OCI-LY1 (cell line): ENCODE measurements around the gene OXLD1.
A peak's percentile ranks its signal among the peaks of the same experiment; 100 is the strongest.

ENCODE experiments used
- H2AFZ ChIP-seq: fragments of 200-600 bp; sonication (generic), shearing (Covaris generic); 2 replicates; pipeline ENCODE4 v1.6.0; 2014; ENCODE audit warnings: antibody characterized with exemption, mild to moderate bottlenecking, low read length
- H3F3A ChIP-seq: fragments of 200-600 bp; sonication (generic), shearing (Covaris generic); 2 replicates; pipeline ENCODE4 v1.6.0; 2014; ENCODE audit warnings: mild to moderate bottlenecking, antibody characterized with exemption, low read length, moderate library complexity; ENCODE audit not compliant: insufficient read depth
- H3K27ac ChIP-seq: fragments of 200-600 bp; sonication (generic); 2 replicates; pipeline ENCODE4 v1.5.1; 2014; ENCODE audit warnings: low read length, mixed run types, mild to moderate bottlenecking, low read depth; ENCODE audit not compliant: poor library complexity, severe bottlenecking
- H3K27me3 ChIP-seq: fragments of 200-600 bp; sonication (generic); 2 replicates; pipeline ENCODE4 v1.6.0; 2014; ENCODE audit warnings: antibody characterized with exemption, mild to moderate bottlenecking, low read length, moderate library complexity; ENCODE audit not compliant: insufficient read depth
- H3K36me3 ChIP-seq: fragments of 200-600 bp; sonication (generic); 2 replicates; pipeline ENCODE4 v1.6.1; 2014; ENCODE audit warnings: mild to moderate bottlenecking, antibody characterized with exemption, low read length, moderate library complexity, mixed read lengths; ENCODE audit not compliant: insufficient read depth
- H3K4me1 ChIP-seq: fragments of 200-600 bp; sonication (generic); 2 replicates; pipeline ENCODE4 v1.5.1; 2014; ENCODE audit warnings: mild to moderate bottlenecking, low read length, moderate library complexity; ENCODE audit not compliant: insufficient read depth, severe bottlenecking
- H3K4me2 ChIP-seq: fragments of 200-600 bp; sonication (generic), shearing (Covaris generic); 2 replicates; pipeline ENCODE4 v1.6.1; 2014; ENCODE audit warnings: low read length
- H3K4me3 ChIP-seq: fragments of 200-600 bp; sonication (generic); 2 replicates; pipeline ENCODE4 v1.5.1; 2014; ENCODE audit warnings: low read length, low read depth, mild to moderate bottlenecking, mixed read lengths; ENCODE audit not compliant: poor library complexity, severe bottlenecking
- H3K79me2 ChIP-seq: fragments of 200-600 bp; shearing (Covaris generic); 2 replicates; pipeline ENCODE4 v1.6.1; 2016; ENCODE audit warnings: mixed run types, low read length, mixed read lengths; ENCODE audit not compliant: insufficient read depth
- H3K9ac ChIP-seq: fragments of 200-600 bp; sonication (generic), shearing (Covaris generic); 2 replicates; pipeline ENCODE4 v1.6.1; 2014; ENCODE audit warnings: mild to moderate bottlenecking, low read length, mixed read lengths
- H3K9me2 ChIP-seq: fragments of 200-600 bp; sonication (generic), shearing (Covaris generic); 2 replicates; pipeline ENCODE4 v1.6.1; 2014; ENCODE audit warnings: low read depth, mild to moderate bottlenecking, low read length, mixed read lengths
- H3K9me3 ChIP-seq: fragments of 200-600 bp; shearing (Covaris generic); 2 replicates; pipeline ENCODE4 v1.6.1; 2014; ENCODE audit warnings: low read length, mixed read lengths
- H4K20me1 ChIP-seq: fragments of 200-600 bp; sonication (generic), shearing (Covaris generic); 2 replicates; pipeline ENCODE4 v1.6.0; 2016; ENCODE audit warnings: mild to moderate bottlenecking, low read length; ENCODE audit not compliant: insufficient read depth
- CTCF ChIP-seq: fragments of 200-600 bp; sonication (generic), shearing (Covaris generic); IDR thresholded peaks from 2 replicates; pipeline ENCODE4 v1.5.1; 2017; ENCODE audit warnings: mild to moderate bottlenecking, antibody characterized with exemption, low read length, moderate library complexity, mixed read lengths
- EZH2 ChIP-seq: fragments of 200-600 bp; sonication (generic), shearing (Covaris generic); IDR thresholded peaks from 2 replicates; pipeline ENCODE4 v1.8.0; 2017; ENCODE audit warnings: borderline replicate concordance, mixed run types, mild to moderate bottlenecking, antibody characterized with exemption, low read length, moderate library complexity, mixed read lengths

OXLD1 gene

GRCh38 chr17:81665205-81666091, 957 bp downstream of the OXLD1 start:
- Histone ChIP-seq H3F3A (no peaks in the 10 kb centered on the region), H3K79me2 (no peaks in the 10 kb centered on the region; the same call in 1 of the 2 replicates), H3K9me2 (no peaks in the 10 kb centered on the region), H3K36me3 (peaks cover 40% of the 10 kb centered on the region), H3K27me3 (no peaks in the 10 kb centered on the region), H2AFZ (no peak overlapping the region), H3K4me3 (peak overlapping the region; percentile 82), H3K4me2 (peak overlapping the region; percentile 85), H4K20me1 (no peaks in the 10 kb centered on the region), H3K27ac (peak overlapping the region; percentile 29), H3K4me1 (peaks cover 24% of the 10 kb centered on the region), H3K9me3 (no peaks in the 10 kb centered on the region), H3K9ac (peak overlapping the region; percentile 94)
- TF ChIP-seq EZH2: no peak
- no peak for TF ChIP-seq CTCF

GRCh38 chr17:81664051-81664470, 2.3 kb downstream of the OXLD1 start:
- TF ChIP-seq EZH2: no peak
- TF ChIP-seq CTCF: no peak
- Histone ChIP-seq H3F3A (no peaks in the 10 kb centered on the region), H3K27ac (no peak overlapping the region), H3K4me2 (no peak overlapping the region), H3K4me1 (peaks cover 24% of the 10 kb centered on the region), H2AFZ (no peak overlapping the region), H3K9me2 (no peaks in the 10 kb centered on the region), H3K4me3 (no peak overlapping the region), H3K9me3 (no peaks in the 10 kb centered on the region), H4K20me1 (no peaks in the 10 kb centered on the region), H3K36me3 (peaks cover 28% of the 10 kb centered on the region), H3K9ac (no peak overlapping the region), H3K79me2 (no peaks in the 10 kb centered on the region; the same call in 1 of the 2 replicates), H3K27me3 (no peaks in the 10 kb centered on the region)

GRCh38 chr17:81662002-81662401, 4.4 kb downstream of the OXLD1 start:
- H3K9me3 ChIP-seq: no peaks in the 10 kb centered on the region
- H4K20me1 ChIP-seq: no peaks in the 10 kb centered on the region
- peaks cover 11% of the 10 kb centered on the region for H3K4me1 ChIP-seq
- no peak for TF ChIP-seq EZH2
- TF ChIP-seq CTCF: no peak
- no peak overlapping the region for H3K27ac ChIP-seq
- H3K27me3 ChIP-seq: no peaks in the 10 kb centered on the region
- no peak overlapping the region for H3K4me3 ChIP-seq
- no peak overlapping the region for H3K4me2 ChIP-seq
- no peaks in the 10 kb centered on the region for H3K9me2 ChIP-seq
- no peaks in the 10 kb centered on the region for H3F3A ChIP-seq
- peaks cover 16% of the 10 kb centered on the region for H3K36me3 ChIP-seq
- H3K79me2 ChIP-seq: no peaks in the 10 kb centered on the region; the same call in 1 of the 2 replicates
- H3K9ac ChIP-seq: no peak overlapping the region
- H2AFZ ChIP-seq: no peak overlapping the region
